PC-9 (cell line): Measurements from ENCODE around the gene LUC7L3. TPM values are rescaled to one million over a fixed set of nuclear protein-coding genes. Genes with fewer than 3 reads are reported as not detected.
A peak's percentile ranks its signal among the peaks of the same experiment; 100 is the strongest.

ENCODE experiments used
- BruUV-seq: library from RNA; stranded (reverse); fragments of 400-500 nt; replicated peaks from 2 replicates; lab custom pipeline; 2021; lab: Mats Ljungman, UMichigan
- CTCF ChIA-PET: fragments of 300-600 bp; sonication (Branson Sonifier 250); formaldehyde crosslinking; loops from one replicate; lab custom pipeline; 2022; ENCODE audit warnings: antibody characterized with exemption; lab: Charles Lee
- POLR2A ChIA-PET: fragments of 300-600 bp; sonication (Branson Sonifier 250); formaldehyde crosslinking; loops from one replicate; lab custom pipeline; 2022; ENCODE audit warnings: antibody characterized with exemption; ENCODE audit not compliant: unreplicated experiment; lab: Charles Lee
- DNase-seq, 2 experiments: peaks; one replicate each; pipeline versions ENCODE4 v3.0.0 to v3.0.0-alpha.2; 2015 to 2022; ENCODE audit warnings: mixed read lengths in 1 of 2
- H2AFZ ChIP-seq: fragments of 200-600 bp; sonication (generic); 2 replicates; pipeline ENCODE4 v1.8.1; 2017; ENCODE audit warnings: antibody characterized with exemption
- H3F3A ChIP-seq: fragments of 200-600 bp; sonication (generic); 2 replicates; pipeline ENCODE4 v1.8.1; 2017; ENCODE audit warnings: antibody characterized with exemption, mild to moderate bottlenecking, low read depth; ENCODE audit not compliant: insufficient read depth
- H3K27ac ChIP-seq: fragments of 200-600 bp; sonication (generic); 2 replicates; pipeline ENCODE4 v1.6.1; 2016; ENCODE audit warnings: mixed run types
- H3K27me3 ChIP-seq: fragments of 200-600 bp; sonication (generic); 2 replicates; pipeline ENCODE4 v1.6.1; 2016; ENCODE audit warnings: low read depth, mixed run types; ENCODE audit not compliant: insufficient read depth
- H3K36me3 ChIP-seq: fragments of 200-600 bp; sonication (generic); 2 replicates; pipeline ENCODE4 v1.6.1; 2016; ENCODE audit warnings: low read depth, mixed run types
- H3K4me1 ChIP-seq: fragments of 200-600 bp; sonication (generic); replicated peaks from 2 replicates; pipeline ENCODE4 v1.6.1; 2016; ENCODE audit warnings: mixed run types; ENCODE audit not compliant: insufficient read depth
- H3K4me2 ChIP-seq: fragments of 200-600 bp; sonication (generic); 2 replicates; pipeline ENCODE4 v1.6.1; 2017; ENCODE audit warnings: mixed run types
- H3K4me3 ChIP-seq: fragments of 200-600 bp; sonication (generic); 2 replicates; pipeline ENCODE4 v1.6.1; 2016; ENCODE audit warnings: mixed run types
- H3K79me2 ChIP-seq: fragments of 200-600 bp; sonication (generic); 2 replicates; pipeline ENCODE4 v1.6.1; 2017; ENCODE audit warnings: low read depth, mixed run types
- H3K9me2 ChIP-seq: fragments of 200-600 bp; sonication (generic); 2 replicates; pipeline ENCODE4 v1.8.1; 2017; ENCODE audit warnings: mild to moderate bottlenecking; ENCODE audit not compliant: insufficient read depth
- H3K9me3 ChIP-seq: fragments of 200-600 bp; sonication (generic); 2 replicates; pipeline ENCODE4 v1.8.1; 2016; ENCODE audit warnings: low read depth; ENCODE audit not compliant: insufficient read depth
- H4K20me1 ChIP-seq: fragments of 200-600 bp; sonication (generic); 2 replicates; pipeline ENCODE4 v1.8.1; 2017; ENCODE audit not compliant: insufficient read depth
- EZH2 ChIP-seq: fragments of 200-600 bp; sonication (generic); IDR thresholded peaks from 2 replicates; pipeline ENCODE4 v1.8.0; 2017; ENCODE audit warnings: antibody characterized with exemption, low read depth
- intact Hi-C: fragments of 100-400 bp; cut with micrococcal nuclease; formaldehyde crosslinking; loops from one replicate; pipeline ENCODE4 v1.10.0; 2022; ENCODE audit not compliant: unreplicated experiment
- total RNA-seq: library from RNA; stranded (reverse); gene quantifications from 2 replicates; pipeline ENCODE4 v1.2.3, GENCODE V29; 2021
- TF ChIP-seq, protein P1 (sequence below): fragments of 200-600 bp; sonication (generic); conservative IDR thresholded peaks from 2 replicates; pipeline ENCODE4 v1.6.1; 2017; ENCODE audit warnings: mixed run types, antibody characterized with exemption, mild to moderate bottlenecking, moderate library complexity

The LUC7L3 gene
- total RNA-seq, 1 experiment from 2014 or later = 147 TPM

DNA sequence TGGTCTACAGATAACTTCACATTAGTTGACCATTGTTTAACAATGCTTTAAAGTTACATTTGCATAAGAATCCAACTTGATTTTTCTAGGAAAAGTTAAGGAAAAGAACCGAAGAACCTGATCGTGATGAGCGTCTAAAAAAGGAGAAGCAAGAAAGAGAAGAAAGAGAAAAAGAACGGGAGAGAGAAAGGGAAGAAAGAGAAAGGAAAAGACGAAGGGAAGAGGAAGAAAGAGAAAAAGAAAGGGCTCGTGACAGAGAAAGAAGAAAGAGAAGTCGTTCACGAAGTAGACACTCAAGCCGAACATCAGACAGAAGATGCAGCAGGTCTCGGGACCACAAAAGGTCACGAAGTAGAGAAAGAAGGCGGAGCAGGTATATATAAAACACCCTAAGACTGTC lies 26.2 kb downstream of the LUC7L3 start:
- Histone ChIP-seq H3K4me2 (no peak overlapping the region), H3F3A (peaks cover 75% of the 10 kb centered on the region), H3K79me2 (peaks cover 24% of the 10 kb centered on the region; the same call in 1 of the 2 replicates), H3K9me2 (no peaks in the 10 kb centered on the region), H2AFZ (no peak overlapping the region), H4K20me1 (peaks cover 57% of the 10 kb centered on the region), H3K4me3 (no peak overlapping the region), H3K27me3 (no peaks in the 10 kb centered on the region), H3K27ac (no peak overlapping the region), H3K9me3 (no peaks in the 10 kb centered on the region), H3K4me1 (no peaks in the 10 kb centered on the region), H3K36me3 (peaks cover 90% of the 10 kb centered on the region)
- TSS peak; percentile 88 for BruUV-seq
- POLR2A ChIA-PET = no interaction called here
- intact Hi-C loops = no loop called here
- no peak for DNase-seq
- TF ChIP-seq EZH2 = no peak
- TF ChIP-seq, protein P1, sequence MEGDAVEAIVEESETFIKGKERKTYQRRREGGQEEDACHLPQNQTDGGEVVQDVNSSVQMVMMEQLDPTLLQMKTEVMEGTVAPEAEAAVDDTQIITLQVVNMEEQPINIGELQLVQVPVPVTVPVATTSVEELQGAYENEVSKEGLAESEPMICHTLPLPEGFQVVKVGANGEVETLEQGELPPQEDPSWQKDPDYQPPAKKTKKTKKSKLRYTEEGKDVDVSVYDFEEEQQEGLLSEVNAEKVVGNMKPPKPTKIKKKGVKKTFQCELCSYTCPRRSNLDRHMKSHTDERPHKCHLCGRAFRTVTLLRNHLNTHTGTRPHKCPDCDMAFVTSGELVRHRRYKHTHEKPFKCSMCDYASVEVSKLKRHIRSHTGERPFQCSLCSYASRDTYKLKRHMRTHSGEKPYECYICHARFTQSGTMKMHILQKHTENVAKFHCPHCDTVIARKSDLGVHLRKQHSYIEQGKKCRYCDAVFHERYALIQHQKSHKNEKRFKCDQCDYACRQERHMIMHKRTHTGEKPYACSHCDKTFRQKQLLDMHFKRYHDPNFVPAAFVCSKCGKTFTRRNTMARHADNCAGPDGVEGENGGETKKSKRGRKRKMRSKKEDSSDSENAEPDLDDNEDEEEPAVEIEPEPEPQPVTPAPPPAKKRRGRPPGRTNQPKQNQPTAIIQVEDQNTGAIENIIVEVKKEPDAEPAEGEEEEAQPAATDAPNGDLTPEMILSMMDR = no peak
- CTCF ChIA-PET = no interaction called here

DNA sequence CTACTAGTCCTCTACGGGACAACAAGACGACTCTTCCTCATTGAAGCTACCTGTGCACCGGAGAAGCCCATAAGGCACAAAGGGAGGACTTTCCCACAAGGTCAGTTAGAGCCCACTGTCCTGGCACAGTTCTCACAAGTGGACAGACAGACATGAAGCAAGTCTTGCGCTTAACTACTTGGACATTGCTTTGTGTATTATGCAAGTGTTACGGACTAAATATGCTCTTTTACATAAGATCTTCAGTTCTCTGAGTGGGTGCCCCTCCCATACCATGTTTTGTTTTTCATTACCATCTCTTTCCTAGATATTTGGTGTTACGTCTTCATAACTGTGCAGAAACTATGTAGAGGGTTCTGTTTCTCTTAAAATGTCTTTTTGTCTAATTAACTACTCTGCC lies 29.8 kb downstream of the LUC7L3 start:
- TF ChIP-seq, protein P1 = no peak
- no peak for TF ChIP-seq EZH2
- Histone ChIP-seq H3K9me3 (no peaks in the 10 kb centered on the region), H2AFZ (no peak overlapping the region), H3K4me3 (no peak overlapping the region), H3K36me3 (peaks cover 68% of the 10 kb centered on the region), H3K9me2 (no peaks in the 10 kb centered on the region), H4K20me1 (peaks cover 45% of the 10 kb centered on the region), H3K4me1 (no peaks in the 10 kb centered on the region), H3K27ac (no peak overlapping the region), H3K27me3 (no peaks in the 10 kb centered on the region), H3F3A (peaks cover 76% of the 10 kb centered on the region), H3K79me2 (peaks cover 5% of the 10 kb centered on the region; the same call in 1 of the 2 replicates), H3K4me2 (no peak overlapping the region)
- BruUV-seq = no TSS peak
- ChIA-PET CTCF (no interaction called here), POLR2A (no interaction called here)
- DNase-seq = no peak
- intact Hi-C loops = no loop called here

DNA sequence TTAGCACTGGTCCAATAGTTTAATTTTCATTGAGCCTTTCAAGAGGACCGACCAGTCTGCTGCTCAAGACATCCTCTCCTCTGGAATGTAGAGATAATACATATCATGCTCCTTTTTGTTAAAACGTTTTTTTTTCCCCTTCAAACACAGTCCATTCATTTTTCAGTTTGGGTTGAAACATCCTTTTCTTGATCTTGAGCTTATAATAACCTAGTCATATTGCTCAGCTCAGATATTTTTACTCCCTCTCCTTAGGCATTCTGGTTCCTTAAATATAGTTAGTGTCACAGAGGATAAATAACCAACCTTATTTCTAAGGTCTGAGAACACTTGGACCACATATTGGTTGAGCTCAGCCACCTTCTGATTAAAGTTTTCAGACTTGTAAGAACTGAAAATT lies 35.1 kb downstream of the LUC7L3 start:
- Histone ChIP-seq H3K9me2 (no peaks in the 10 kb centered on the region), H3F3A (peaks cover 83% of the 10 kb centered on the region), H3K27me3 (no peaks in the 10 kb centered on the region), H3K27ac (no peak overlapping the region), H2AFZ (no peak overlapping the region), H3K4me2 (no peak overlapping the region), H3K4me1 (no peaks in the 10 kb centered on the region), H3K4me3 (no peak overlapping the region), H4K20me1 (peaks cover 20% of the 10 kb centered on the region; the same call in 1 of the 2 replicates), H3K9me3 (no peaks in the 10 kb centered on the region), H3K36me3 (peaks cover 28% of the 10 kb centered on the region), H3K79me2 (no peaks in the 10 kb centered on the region)
- CTCF ChIA-PET = no interaction called here
- no peak for DNase-seq
- intact Hi-C loops = no loop called here
- no TSS peak for BruUV-seq
- TF ChIP-seq EZH2 = no peak
- TF ChIP-seq, protein P1 = no peak
- POLR2A ChIA-PET = interaction anchor here (0.6 kb wide), 2 partner anchors 13 to 209 kb away, joined by 4 to 7 read pairs; no protein-coding TSS in a partner anchor
